Kidney (tissue), 14 donors: Measurements from ENCODE around the gene RYK. TPM values are rescaled to one million over a fixed set of nuclear protein-coding genes. Genes with fewer than 3 reads are reported as not detected.

Source experiments
- DNase-seq, 5 donors: peaks; one replicate each; pipeline ENCODE4 v3.0.0-alpha.2; 2013 to 2020
- FAIRE-seq: peaks from 2 replicates; lab custom pipeline; 2012; peaks lifted over from hg19 to GRCh38; lab: Jason Lieb, UNC
- H3K27ac ChIP-seq, 2 donors: one replicate each; pipeline ENCODE4 v1.7.0; 2013; ENCODE audit warnings: low read depth in 2 of 2, low read length in 2 of 2, inconsistent platforms in 1 of 2
- H3K27me3 ChIP-seq: one replicate; pipeline ENCODE4 v1.7.1; 2013; ENCODE audit warnings: low read length, inconsistent platforms; ENCODE audit not compliant: control insufficient read depth, insufficient read depth
- H3K36me3 ChIP-seq, 3 donors: one replicate each; pipeline versions ENCODE4 v1.7.0 to v1.7.1; 2013; ENCODE audit warnings: low read length in 3 of 3, control low read depth in 1 of 3, inconsistent platforms in 1 of 3; ENCODE audit not compliant: insufficient read depth in 3 of 3, control insufficient read depth in 2 of 3
- H3K4me1 ChIP-seq, 3 donors: one replicate each; pipeline versions ENCODE4 v1.7.0 to v1.7.1; 2013; ENCODE audit warnings: low read length in 3 of 3, inconsistent platforms in 1 of 3, low read depth in 1 of 3; ENCODE audit not compliant: control insufficient read depth in 2 of 3, insufficient read depth in 2 of 3
- H3K4me3 ChIP-seq, 3 donors: one replicate each; pipeline versions ENCODE4 v1.7.0 to v1.8.1; 2013; ENCODE audit warnings: low read length in 3 of 3, control low read depth in 1 of 3, inconsistent platforms in 1 of 3
- H3K9ac ChIP-seq, 3 donors: one replicate each; pipeline versions ENCODE4 v1.7.0 to v1.7.1; 2013; ENCODE audit warnings: low read length in 3 of 3, control low read depth in 1 of 3, inconsistent platforms in 1 of 3
- H3K9me3 ChIP-seq, 3 donors: one replicate each; pipeline versions ENCODE4 v1.7.0 to v1.7.1; 2013; ENCODE audit warnings: low read length in 3 of 3, control low read depth in 1 of 3, inconsistent platforms in 1 of 3; ENCODE audit not compliant: control insufficient read depth in 2 of 3, insufficient read depth in 1 of 3
- CTCF ChIP-seq: IDR thresholded peaks from 3 replicates; pipeline ENCODE4 v1.5.1; 2012; ENCODE audit warnings: mild to moderate bottlenecking, moderate library complexity, borderline replicate concordance; ENCODE audit not compliant: insufficient read depth; ENCODE audit errors: extremely low read depth
- intact Hi-C: fragments of 100-400 bp; cut with DNase I; formaldehyde crosslinking; loops from one replicate; pipeline ENCODE4 v1.11.1; 2022
- polyA plus RNA-seq: library from polyadenylated mRNA; stranded (reverse); fragments of 350-450 nt; fragmentation: Illumina TruSeq; extraction: RNeasy Lipid Tissue Mini Kit (QIAGEN cat#74804); gene quantifications from one replicate; pipeline ENCODE4 v1.2.3, GENCODE V29; 2014; ENCODE audit warnings: low read depth, low replicate concordance; ENCODE audit not compliant: insufficient read depth
- total RNA-seq: library from RNA; stranded (reverse); fragmentation: NEBNext Ultra II Directional; extraction: Animal tissue kit (Norgen Biotek cat#: 25700); gene quantifications from one replicate; pipeline ENCODE4 v1.2.1, GENCODE V29; 2021
- donor health status: control.
- donor health status: control.
- donor health status: control.
- donor health status: control.
- donor health status: control.
- donor health status: DM: yes; HTN: yes; CAD: no.
- donor health status: Normal renal cell carcinoma (clear cell type).

RYK gene
- total and polyA plus RNA-seq, 2 donors from 2014 or later, result 32.2 to 50.9 TPM

- Histone ChIP-seq H3K27ac (no peak overlapping the region), H3K9ac (no peak overlapping the region), H3K4me3 (no peak overlapping the region), H3K27me3 (no peaks in the 10 kb centered on the region), H3K9me3 (no peaks in the 10 kb centered on the region), H3K4me1 (no peaks in the 10 kb centered on the region), H3K36me3 (no peaks in the 10 kb centered on the region)
- intact Hi-C loops, result no loop called here
- no peak for TF ChIP-seq CTCF
- no peak for DNase-seq
- no peak for FAIRE-seq
Measured at GRCh38 chr3:134111616-134112015, 139.0 kb downstream of the RYK start.

GRCh38 chr3:134110963-134111362, 139.7 kb downstream of the RYK start:
- no peak for FAIRE-seq
- no peaks in the 10 kb centered on the region for H3K4me1 ChIP-seq
- H3K27ac ChIP-seq, result no peak overlapping the region
- H3K4me3 ChIP-seq, result no peak overlapping the region
- no peaks in the 10 kb centered on the region for H3K36me3 ChIP-seq
- no peak for TF ChIP-seq CTCF
- no peaks in the 10 kb centered on the region for H3K9me3 ChIP-seq
- H3K9ac ChIP-seq, result no peak overlapping the region
- intact Hi-C loops, result no loop called here
- H3K27me3 ChIP-seq, result no peaks in the 10 kb centered on the region
- no peak for DNase-seq

Other genes with a start within 250 kb of the RYK start
- 169 TPM for gene SLCO2A1, start 220.9 kb downstream of the RYK start, total RNA-seq
- 27.2 TPM for gene SLCO2A1, start 220.9 kb downstream of the RYK start, polyA plus RNA-seq
- 83.5 TPM for gene AMOTL2, start 123.6 kb upstream of the RYK start, total RNA-seq
- 19.5 TPM for gene AMOTL2, start 123.6 kb upstream of the RYK start, polyA plus RNA-seq
- 55.3 TPM for gene ANAPC13, start 235.1 kb upstream of the RYK start, total RNA-seq
- gene ANAPC13, start 235.1 kb upstream of the RYK start, polyA plus RNA-seq, result 160 TPM
- 19.6 TPM for gene CEP63, start 235.2 kb upstream of the RYK start, total RNA-seq
- gene CEP63, start 235.2 kb upstream of the RYK start, polyA plus RNA-seq, result 19.2 TPM